ENCODE measurements around the gene DOC2A.
"Not testable (repeated sequence)": the region's sequence is repeated elsewhere in the genome, so short reads cannot be mapped to it uniquely, and the experiment has no call there.

Gene DOC2A

DNA sequence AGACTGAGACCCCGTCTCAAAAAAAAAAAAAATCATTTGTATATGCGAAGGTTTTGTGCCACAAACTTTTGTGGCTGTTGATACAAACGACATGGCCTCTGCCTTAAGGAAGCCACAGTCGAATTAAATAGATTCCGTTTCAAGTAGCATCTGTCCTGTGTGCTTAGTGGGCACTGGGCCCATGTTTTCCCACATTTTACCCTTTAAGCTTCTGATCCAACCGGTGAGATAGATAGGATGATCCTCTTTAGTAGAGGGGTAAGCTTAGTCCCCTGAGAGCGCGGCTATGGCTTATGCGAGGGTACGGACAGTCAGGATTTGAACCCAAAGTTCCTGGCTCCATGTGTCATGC lies 49.7 kb downstream of the DOC2A start:
- no peak overlapping the region for H2AK5ac ChIP-seq (ENCODE audit: low read depth, low read length)
- H3K4ac ChIP-seq (ENCODE audit: low read length), result no peak overlapping the region
- H3K36me3 ChIP-seq (replicated peaks in 1 of 2; ENCODE audit: control insufficient read depth in 2 of 2, insufficient read depth in 2 of 2, low read length in 2 of 2), result peaks cover 1 to 12% of the 10 kb centered on the region in 2 donors
- H4K91ac ChIP-seq (ENCODE audit: low read depth, low read length, poor library complexity), result no peak overlapping the region
- H3K4me3 ChIP-seq (ENCODE audit: low read length in 2 of 2), result peak overlapping the region in 1 of 2 donors; percentile 62
- H3K79me1 ChIP-seq (ENCODE audit: low read depth, low read length), result no peaks in the 10 kb centered on the region
- no peaks in the 10 kb centered on the region for H3K27me3 ChIP-seq (ENCODE audit: control insufficient read depth in 3 of 3, insufficient read depth in 3 of 3, low read depth in 1 of 3, low read length in 3 of 3)
- peak overlapping the region; percentile 66 for H3K4me2 ChIP-seq (ENCODE audit: insufficient read depth, low read length, poor library complexity, severe bottlenecking)
- H2BK5ac ChIP-seq (ENCODE audit: low read length), result no peak overlapping the region
- no CpG with 5 or more reads among the region's 10 CpGs for WGBS, 2 donors (ENCODE audit: extremely low coverage in 2 of 2, insufficient read length in 2 of 2, insufficient replicate concordance in 1 of 2)
- no peak overlapping the region for H2BK12ac ChIP-seq (ENCODE audit: low read length)
- no peak overlapping the region for H4K8ac ChIP-seq (ENCODE audit: low read depth, low read length)
- no peak overlapping the region for H2BK120ac ChIP-seq (ENCODE audit: low read depth, low read length)
- no peak overlapping the region for H3K27ac ChIP-seq (replicated peaks; ENCODE audit: low read length)
- no peak for DNase-seq (ENCODE audit: low spot score)
- H3K14ac ChIP-seq (ENCODE audit: low read length), result no peak overlapping the region
- peaks cover 0 to 4% of the 10 kb centered on the region in 2 donors for H3K9me3 ChIP-seq (replicated peaks in 1 of 2; ENCODE audit: control insufficient read depth in 2 of 2, insufficient read depth in 1 of 2, low read depth in 1 of 2, low read length in 2 of 2)
- H2BK15ac ChIP-seq (ENCODE audit: low read length), result no peak overlapping the region
- peak overlapping the region; percentile 90 for H2AFZ ChIP-seq (ENCODE audit: low read length)
- no peak overlapping the region for H3K18ac ChIP-seq (ENCODE audit: low read length)
- no peak overlapping the region for H3K23ac ChIP-seq (ENCODE audit: low read depth, low read length, poor library complexity)
- H3K9ac ChIP-seq (ENCODE audit: low read depth, low read length, poor library complexity), result peak overlapping the region; percentile 5
- peaks cover 0 to 3% of the 10 kb centered on the region in 2 donors for H3K4me1 ChIP-seq (ENCODE audit: control insufficient read depth in 2 of 2, insufficient read depth in 1 of 2, low read depth in 1 of 2, low read length in 2 of 2)

DNA sequence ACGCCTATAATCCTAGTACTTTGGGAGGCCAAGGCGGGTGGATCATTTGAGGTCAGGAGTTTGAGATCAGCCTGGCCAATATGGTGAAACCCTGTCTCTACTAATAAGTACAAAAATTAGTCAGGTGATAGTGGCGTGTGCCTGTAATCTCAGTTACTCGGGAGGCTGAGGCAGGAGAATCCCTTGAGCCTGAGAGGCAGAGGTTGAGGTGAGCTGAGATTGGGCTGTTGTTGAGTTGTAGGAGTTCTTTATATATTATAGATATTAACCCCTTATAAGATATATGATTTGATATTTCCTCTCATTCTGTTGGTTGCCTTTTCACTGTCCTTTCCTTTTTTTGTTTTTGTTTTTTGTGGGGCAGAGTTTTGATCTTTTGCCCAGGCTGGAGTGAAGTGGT lies 51.0 kb downstream of the DOC2A start:
- not testable (repeated sequence) for H3K36me3 ChIP-seq (replicated peaks in 1 of 2; ENCODE audit: control insufficient read depth in 2 of 2, insufficient read depth in 2 of 2, low read length in 2 of 2); H3K9me3 ChIP-seq (replicated peaks in 1 of 2; ENCODE audit: control insufficient read depth in 2 of 2, insufficient read depth in 1 of 2, low read depth in 1 of 2, low read length in 2 of 2); DNase-seq (ENCODE audit: low spot score); H3K18ac ChIP-seq (ENCODE audit: low read length); H3K9ac ChIP-seq (ENCODE audit: low read depth, low read length, poor library complexity); H2BK15ac ChIP-seq (ENCODE audit: low read length); H4K8ac ChIP-seq (ENCODE audit: low read depth, low read length); H3K27me3 ChIP-seq (ENCODE audit: control insufficient read depth in 3 of 3, insufficient read depth in 3 of 3, low read depth in 1 of 3, low read length in 3 of 3); H4K91ac ChIP-seq (ENCODE audit: low read depth, low read length, poor library complexity); H2AK5ac ChIP-seq (ENCODE audit: low read depth, low read length); H2BK5ac ChIP-seq (ENCODE audit: low read length); H3K23ac ChIP-seq (ENCODE audit: low read depth, low read length, poor library complexity); H2BK120ac ChIP-seq (ENCODE audit: low read depth, low read length); H3K27ac ChIP-seq (replicated peaks; ENCODE audit: low read length); H3K14ac ChIP-seq (ENCODE audit: low read length); H3K4ac ChIP-seq (ENCODE audit: low read length); H3K4me3 ChIP-seq (ENCODE audit: low read length in 2 of 2); H3K4me1 ChIP-seq (ENCODE audit: control insufficient read depth in 2 of 2, insufficient read depth in 1 of 2, low read depth in 1 of 2, low read length in 2 of 2); H2AFZ ChIP-seq (ENCODE audit: low read length); H3K4me2 ChIP-seq (ENCODE audit: insufficient read depth, low read length, poor library complexity, severe bottlenecking); H2BK12ac ChIP-seq (ENCODE audit: low read length); H3K79me1 ChIP-seq (ENCODE audit: low read depth, low read length)
- WGBS, 2 donors (ENCODE audit: extremely low coverage in 2 of 2, insufficient read length in 2 of 2, insufficient replicate concordance in 1 of 2), result no CpG with 5 or more reads among the region's 4 CpGs

DNA sequence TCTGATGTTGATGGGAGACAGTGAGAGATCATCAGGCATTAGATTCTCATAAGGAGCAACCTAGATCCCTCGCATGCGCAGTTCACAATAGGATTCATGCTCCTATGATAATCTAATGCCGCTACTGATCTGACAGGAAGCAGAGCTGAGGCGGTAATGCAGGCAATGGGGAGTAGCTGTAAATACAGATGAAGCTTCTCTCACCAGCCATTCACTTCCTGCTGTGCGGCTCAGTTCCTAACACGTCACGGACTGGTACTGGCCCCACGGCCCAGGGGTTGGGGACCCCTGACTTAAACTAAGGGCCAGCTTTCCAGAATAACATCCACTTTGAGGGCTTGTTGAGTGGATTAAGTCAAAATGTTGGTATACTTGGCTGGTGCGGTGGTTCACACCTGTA lies 51.5 kb downstream of the DOC2A start:
- no CpG with 5 or more reads among the region's 9 CpGs for WGBS, 2 donors (ENCODE audit: extremely low coverage in 2 of 2, insufficient read length in 2 of 2, insufficient replicate concordance in 1 of 2)
- no peak overlapping the region for H2BK120ac ChIP-seq (ENCODE audit: low read depth, low read length)

DNA sequence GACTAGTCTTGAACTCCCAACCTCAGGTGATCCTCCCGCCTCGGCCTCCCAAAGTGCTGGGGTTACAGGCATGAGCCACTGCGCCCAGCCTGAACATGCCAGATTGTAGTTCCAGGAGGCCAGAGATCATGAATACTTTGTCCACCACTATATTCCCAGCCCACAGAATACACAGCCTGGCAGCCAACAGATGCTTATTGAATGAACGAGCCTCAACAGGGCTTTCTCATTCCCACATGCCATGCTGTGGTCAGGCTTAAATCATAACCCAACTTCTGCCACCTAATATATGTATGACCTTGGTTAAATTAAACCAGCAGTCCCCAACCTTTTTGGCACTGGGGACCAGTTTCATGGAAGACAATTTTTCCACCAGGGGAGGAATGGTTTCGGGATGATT lies 52.1 kb downstream of the DOC2A start:
- Histone ChIP-seq H3K18ac (ENCODE audit: low read length) (no peak overlapping the region), H2AFZ (ENCODE audit: low read length) (no peak overlapping the region), H3K4me2 (ENCODE audit: insufficient read depth, low read length, poor library complexity, severe bottlenecking) (no peak overlapping the region), H3K14ac (ENCODE audit: low read length) (no peak overlapping the region), H3K9me3 (replicated peaks in 1 of 2; ENCODE audit: control insufficient read depth in 2 of 2, insufficient read depth in 1 of 2, low read depth in 1 of 2, low read length in 2 of 2) (peaks cover 0 to 4% of the 10 kb centered on the region in 2 donors), H3K4ac (ENCODE audit: low read length) (no peak overlapping the region), H3K23ac (ENCODE audit: low read depth, low read length, poor library complexity) (no peak overlapping the region), H2BK120ac (ENCODE audit: low read depth, low read length) (no peak overlapping the region), H3K79me1 (ENCODE audit: low read depth, low read length) (no peaks in the 10 kb centered on the region), H2BK12ac (ENCODE audit: low read length) (no peak overlapping the region), H2AK5ac (ENCODE audit: low read depth, low read length) (no peak overlapping the region), H3K27ac (replicated peaks; ENCODE audit: low read length) (no peak overlapping the region), H3K4me3 (ENCODE audit: low read length in 2 of 2) (no peak overlapping the region), H4K91ac (ENCODE audit: low read depth, low read length, poor library complexity) (no peak overlapping the region), H3K4me1 (ENCODE audit: control insufficient read depth in 2 of 2, insufficient read depth in 1 of 2, low read depth in 1 of 2, low read length in 2 of 2) (peaks cover 0 to 3% of the 10 kb centered on the region in 2 donors), H3K9ac (ENCODE audit: low read depth, low read length, poor library complexity) (peak overlapping the region; percentile 50), H4K8ac (ENCODE audit: low read depth, low read length) (no peak overlapping the region), H3K36me3 (replicated peaks in 1 of 2; ENCODE audit: control insufficient read depth in 2 of 2, insufficient read depth in 2 of 2, low read length in 2 of 2) (peaks cover 1 to 3% of the 10 kb centered on the region in 2 donors), H3K27me3 (ENCODE audit: control insufficient read depth in 3 of 3, insufficient read depth in 3 of 3, low read depth in 1 of 3, low read length in 3 of 3) (no peaks in the 10 kb centered on the region), H2BK15ac (ENCODE audit: low read length) (no peak overlapping the region), H2BK5ac (ENCODE audit: low read length) (no peak overlapping the region)
- DNase-seq (ENCODE audit: low spot score), result no peak
- no CpG with 5 or more reads among the region's 5 CpGs for WGBS, 2 donors (ENCODE audit: extremely low coverage in 2 of 2, insufficient read length in 2 of 2, insufficient replicate concordance in 1 of 2)

More for the DNA sequence above, 51.5 kb downstream of the DOC2A start:
- no peak for DNase-seq (ENCODE audit: low spot score)
- H3K36me3 ChIP-seq (replicated peaks in 1 of 2; ENCODE audit: control insufficient read depth in 2 of 2, insufficient read depth in 2 of 2, low read length in 2 of 2), result peaks cover 1 to 3% of the 10 kb centered on the region in 2 donors
- H4K91ac ChIP-seq (ENCODE audit: low read depth, low read length, poor library complexity), result no peak overlapping the region
- no peak overlapping the region for H2AK5ac ChIP-seq (ENCODE audit: low read depth, low read length)
- H3K4me2 ChIP-seq (ENCODE audit: insufficient read depth, low read length, poor library complexity, severe bottlenecking), result no peak overlapping the region
- H3K4me3 ChIP-seq (ENCODE audit: low read length in 2 of 2), result no peak overlapping the region
- no peak overlapping the region for H2BK15ac ChIP-seq (ENCODE audit: low read length)
- H2BK12ac ChIP-seq (ENCODE audit: low read length), result no peak overlapping the region
- no peak overlapping the region for H2AFZ ChIP-seq (ENCODE audit: low read length)
- H3K9me3 ChIP-seq (replicated peaks in 1 of 2; ENCODE audit: control insufficient read depth in 2 of 2, insufficient read depth in 1 of 2, low read depth in 1 of 2, low read length in 2 of 2), result peaks cover 0 to 4% of the 10 kb centered on the region in 2 donors
- H4K8ac ChIP-seq (ENCODE audit: low read depth, low read length), result no peak overlapping the region
- no peak overlapping the region for H3K27ac ChIP-seq (replicated peaks; ENCODE audit: low read length)
- peaks cover 0 to 3% of the 10 kb centered on the region in 2 donors for H3K4me1 ChIP-seq (ENCODE audit: control insufficient read depth in 2 of 2, insufficient read depth in 1 of 2, low read depth in 1 of 2, low read length in 2 of 2)
- H3K18ac ChIP-seq (ENCODE audit: low read length), result no peak overlapping the region
- H3K79me1 ChIP-seq (ENCODE audit: low read depth, low read length), result no peaks in the 10 kb centered on the region
- no peaks in the 10 kb centered on the region for H3K27me3 ChIP-seq (ENCODE audit: control insufficient read depth in 3 of 3, insufficient read depth in 3 of 3, low read depth in 1 of 3, low read length in 3 of 3)
- no peak overlapping the region for H3K4ac ChIP-seq (ENCODE audit: low read length)
- no peak overlapping the region for H3K14ac ChIP-seq (ENCODE audit: low read length)
- no peak overlapping the region for H3K23ac ChIP-seq (ENCODE audit: low read depth, low read length, poor library complexity)
- H3K9ac ChIP-seq (ENCODE audit: low read depth, low read length, poor library complexity), result no peak overlapping the region
- H2BK5ac ChIP-seq (ENCODE audit: low read length), result no peak overlapping the region
